SKM-1 (cell line): ENCODE data around the gene LYRM7.
A peak's percentile ranks its signal among the peaks of the same experiment; 100 is the strongest.
"Not testable (repeated sequence)": the region's sequence is repeated elsewhere in the genome, so short reads cannot be mapped to it uniquely, and the experiment has no call there.

Experiments
- DNase-seq: peaks from one replicate; lab custom pipeline; 2025; ENCODE audit not compliant: unreplicated experiment; lab: John Stamatoyannopoulos, UW

Gene LYRM7

DNA sequence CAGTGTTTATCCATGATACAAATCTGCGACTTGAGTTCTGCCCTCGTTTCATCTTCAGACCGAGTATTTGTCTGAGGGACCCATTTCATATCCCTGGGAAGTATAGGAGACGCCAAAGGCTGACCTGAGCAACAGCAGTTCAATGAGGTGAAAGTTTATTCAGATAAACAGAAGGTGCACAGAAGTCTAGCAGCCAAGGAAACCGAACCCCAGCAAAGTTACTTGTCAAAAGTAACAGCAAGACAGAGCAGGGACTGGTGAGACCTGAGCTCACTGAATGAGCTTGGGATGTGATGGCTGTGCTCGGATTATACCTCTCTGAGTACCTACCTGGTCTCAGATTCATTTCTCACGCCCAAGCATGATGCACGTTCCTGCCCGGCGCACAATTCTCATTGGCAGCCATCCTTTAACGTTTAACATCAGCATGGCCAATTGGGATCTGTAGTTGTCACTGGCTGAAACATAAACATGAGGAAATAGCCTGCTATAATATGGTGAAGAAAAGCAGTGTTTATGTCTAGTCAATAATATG lies 599 bp downstream of the LYRM7 start:
- no peak for DNase-seq

DNA sequence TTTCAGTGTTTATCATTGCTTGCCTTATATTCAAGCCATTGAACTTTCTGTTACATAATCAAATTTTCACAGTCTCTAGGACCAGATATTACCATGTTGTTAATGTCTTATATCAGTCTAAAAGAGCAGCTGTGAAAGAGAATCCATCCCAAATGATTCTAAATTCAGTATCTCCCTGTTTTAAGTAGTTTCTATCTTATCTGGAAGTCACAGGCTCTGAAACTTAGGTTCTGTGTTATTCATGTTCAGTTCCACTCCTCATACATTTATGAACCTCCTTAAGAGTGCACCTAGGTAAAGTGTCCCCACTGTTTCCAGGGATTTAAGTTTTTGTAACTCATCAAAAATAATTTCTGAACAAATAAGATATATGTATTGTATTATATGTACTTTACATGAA lies 9.7 kb downstream of the LYRM7 start:
- no peak for DNase-seq

DNA sequence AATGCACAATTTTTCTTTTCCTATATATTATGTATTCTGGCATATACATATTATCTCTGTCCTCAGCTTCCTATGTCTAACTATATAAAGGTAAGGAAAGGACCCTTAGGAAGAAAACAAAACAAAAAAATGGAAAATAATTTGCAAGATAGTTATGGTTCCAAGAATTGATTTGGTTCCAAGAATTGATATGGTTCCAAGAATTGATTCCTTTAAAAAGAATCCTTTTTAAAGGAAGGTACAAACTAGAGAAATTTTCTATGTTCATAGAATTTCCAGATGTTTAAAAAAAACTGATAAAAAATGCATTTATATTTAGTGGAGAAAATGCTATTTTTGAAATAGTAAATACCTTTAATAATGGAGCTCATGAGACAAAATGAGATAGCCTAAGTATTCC lies 12.1 kb downstream of the LYRM7 start:
- no peak for DNase-seq

DNA sequence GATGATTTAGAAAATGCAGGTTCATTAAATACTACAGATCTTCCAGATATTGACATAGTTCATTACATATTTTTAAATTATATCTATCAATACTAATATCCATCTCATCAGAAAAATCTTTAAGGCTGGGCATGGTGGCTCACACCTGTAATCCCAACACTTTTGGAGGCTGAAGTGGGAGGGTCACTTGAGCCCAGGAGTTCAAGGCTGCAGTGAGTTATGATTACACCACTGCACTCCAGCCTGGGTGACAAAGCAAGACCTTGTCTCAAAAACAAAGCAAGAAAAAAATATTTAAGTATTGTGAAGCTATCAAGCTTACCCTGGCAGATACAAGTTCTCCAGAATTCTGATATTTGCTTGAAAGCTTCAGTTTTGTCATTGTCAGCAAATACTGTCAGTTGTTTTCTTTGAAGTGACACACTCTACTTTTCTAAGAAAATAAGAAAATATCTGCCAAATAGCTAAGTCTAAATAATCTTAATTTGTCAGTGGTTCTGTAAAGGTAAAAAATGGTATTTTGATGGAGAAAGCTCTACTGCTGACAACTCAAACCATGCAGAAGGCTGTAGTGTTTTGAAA lies 14.9 kb downstream of the LYRM7 start:
- no peak for DNase-seq

DNA sequence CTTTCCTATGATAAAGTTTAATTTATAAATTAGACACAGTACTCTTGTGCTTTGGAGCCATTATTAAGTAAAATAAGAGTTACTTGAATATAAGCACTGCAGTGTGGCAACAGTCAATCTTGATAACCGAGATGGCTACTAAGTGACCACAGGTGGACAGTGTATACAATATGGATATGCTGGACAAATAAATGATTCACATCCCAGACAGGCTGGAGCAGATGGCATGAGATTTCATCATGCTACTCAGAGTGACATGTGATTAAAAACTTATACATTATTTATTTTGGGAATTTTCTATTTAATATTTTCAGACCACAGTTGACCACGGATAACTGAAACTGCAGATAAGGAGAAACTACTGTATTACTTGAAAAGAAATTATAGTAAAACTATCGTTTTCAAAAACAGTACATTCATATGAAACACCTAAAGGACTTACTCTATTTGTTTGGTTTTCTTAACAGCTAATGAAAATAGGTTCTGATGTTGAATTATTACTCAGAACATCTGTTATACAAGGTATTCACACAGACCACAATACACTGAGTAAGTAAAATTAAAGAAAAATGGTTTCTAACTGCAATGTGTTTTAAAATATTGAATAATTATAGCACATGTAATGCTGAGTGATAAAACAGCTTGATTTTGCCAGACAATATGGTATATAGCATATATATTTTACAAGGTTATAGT lies 16.0 kb downstream of the LYRM7 start:
- no peak for DNase-seq

DNA sequence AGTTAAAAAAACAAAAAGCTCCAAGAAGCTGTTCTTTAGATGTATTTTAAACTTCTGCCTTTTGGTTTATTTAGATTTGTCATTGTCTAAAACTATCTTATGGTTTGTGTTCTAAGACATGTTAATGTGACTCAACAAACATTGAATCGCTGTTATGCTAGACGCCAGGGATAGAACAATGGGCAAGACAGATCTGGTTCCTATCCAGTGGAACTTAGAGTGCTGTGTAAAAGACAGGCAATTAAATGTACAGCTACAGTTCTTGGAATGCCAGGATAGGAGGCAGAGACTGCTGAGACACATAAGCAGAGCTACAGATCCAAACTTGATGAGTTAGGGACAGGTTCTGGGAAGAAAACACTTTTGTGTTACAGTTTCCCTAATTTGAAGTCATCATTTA lies 22.4 kb downstream of the LYRM7 start:
- DNase-seq = no peak

DNA sequence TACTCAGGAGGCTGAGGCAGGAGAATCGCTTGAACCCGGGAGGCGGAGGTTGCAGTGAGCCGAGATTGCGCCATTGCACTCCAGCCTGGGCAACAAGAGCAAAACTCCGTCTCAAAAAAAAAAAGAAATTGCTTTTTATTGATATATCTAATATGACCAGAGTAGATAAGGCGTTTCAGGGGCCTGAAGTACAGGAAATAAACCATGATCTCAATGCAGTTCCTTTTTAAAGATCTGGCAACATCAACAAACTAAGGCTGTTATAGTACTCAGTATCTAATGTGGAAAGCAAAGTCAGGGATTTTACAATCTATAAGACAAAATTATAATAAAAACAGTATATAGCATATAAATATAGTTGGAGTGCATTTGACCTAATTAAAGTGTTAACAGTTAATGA lies 23.2 kb downstream of the LYRM7 start:
- not testable (repeated sequence) for DNase-seq

DNA sequence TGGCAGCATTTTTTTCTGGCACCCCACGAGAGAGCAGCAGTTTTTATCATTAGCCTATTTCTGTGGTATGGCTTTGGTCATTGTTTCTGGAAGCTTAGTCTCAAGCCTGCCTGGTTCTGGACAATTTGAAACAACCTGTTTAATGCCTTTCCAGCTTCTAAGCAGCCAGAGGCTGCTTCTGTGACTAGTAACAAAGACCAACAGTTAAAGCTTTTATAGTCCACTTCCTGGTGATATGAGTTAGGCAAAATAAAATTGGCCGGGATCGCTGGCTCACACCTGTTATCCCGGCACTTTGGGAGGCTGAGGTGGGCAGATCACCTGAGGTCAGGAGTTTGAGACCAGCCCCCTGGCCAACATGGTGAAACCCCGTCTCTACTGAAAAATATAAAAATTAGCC lies 24.0 kb downstream of the LYRM7 start:
- DNase-seq = no peak

DNA sequence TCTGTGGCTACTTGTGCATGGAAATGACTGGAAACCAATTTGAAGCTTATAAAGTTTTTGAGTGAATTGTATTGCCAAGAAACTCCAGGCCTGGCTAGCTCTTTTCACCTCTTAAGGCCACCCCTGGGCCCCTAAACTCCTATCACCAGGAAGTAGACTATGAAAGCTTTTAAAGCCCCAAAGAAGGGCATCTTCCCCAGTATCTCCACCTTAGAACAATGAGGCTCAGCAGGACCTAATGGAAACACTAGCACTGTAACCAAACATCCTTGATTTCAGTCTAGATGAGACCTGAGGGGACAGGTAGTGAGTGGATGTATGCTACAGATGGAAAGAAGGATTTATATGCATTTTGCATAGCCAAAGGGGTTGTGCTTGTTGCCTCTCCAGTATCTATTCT lies 25.0 kb downstream of the LYRM7 start:
- DNase-seq = no peak

DNA sequence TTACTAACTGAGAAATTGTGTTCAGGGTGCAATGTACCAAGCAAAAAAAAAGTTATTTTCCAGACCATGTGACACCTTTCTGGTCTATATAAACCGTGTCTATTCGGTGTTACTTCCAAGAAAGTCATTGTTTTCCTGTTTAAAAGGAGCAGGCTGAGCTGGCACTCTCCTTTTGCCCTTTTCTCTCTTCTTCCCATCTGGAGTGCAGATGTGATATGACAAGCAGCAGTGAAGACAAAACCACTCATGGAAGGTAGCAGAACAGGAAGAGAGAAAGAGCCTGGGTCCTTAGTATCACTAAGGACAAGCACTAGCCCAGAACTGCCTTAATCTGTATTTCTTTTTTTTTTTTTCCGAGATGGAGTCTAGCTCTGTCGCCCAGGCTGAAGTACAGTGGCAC lies 25.6 kb downstream of the LYRM7 start:
- no peak for DNase-seq

DNA sequence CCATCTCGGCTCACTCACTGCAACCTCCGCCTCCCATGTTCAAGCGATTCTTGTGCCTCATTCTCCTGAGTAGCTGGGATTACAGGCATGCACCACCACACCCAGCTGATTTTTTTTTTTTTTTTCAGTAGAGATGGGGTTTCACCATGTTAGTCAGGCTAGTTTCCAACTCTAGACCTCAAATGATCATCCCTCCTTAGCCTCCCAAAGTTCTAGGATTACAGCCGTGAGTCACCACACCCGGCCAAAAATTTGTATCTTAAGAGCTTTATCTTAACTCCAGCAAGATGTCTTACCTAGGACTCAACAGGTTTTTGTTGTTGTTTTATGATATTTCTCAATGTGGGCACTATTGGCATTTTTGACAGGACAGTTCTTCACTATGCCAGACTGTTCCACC lies 27.9 kb downstream of the LYRM7 start:
- no peak for DNase-seq

DNA sequence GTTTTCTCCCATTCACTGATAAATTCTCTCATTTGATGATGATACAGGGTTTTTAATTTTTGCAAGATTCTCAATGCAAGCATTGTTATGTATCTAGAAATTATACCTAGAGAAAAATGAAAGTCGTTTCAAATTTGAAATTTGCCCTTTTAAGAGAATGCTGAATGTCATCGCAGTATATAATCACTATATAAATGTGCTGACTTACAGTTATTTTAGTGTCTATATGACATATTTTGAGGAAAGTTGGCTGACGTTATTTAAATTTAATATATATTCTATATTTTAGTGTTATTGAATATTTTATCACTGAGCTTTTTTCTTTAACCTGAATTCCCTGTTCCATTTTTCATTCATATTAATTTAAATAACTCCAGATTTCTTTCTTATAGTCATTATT lies 29.8 kb downstream of the LYRM7 start:
- DNase-seq = no peak

DNA sequence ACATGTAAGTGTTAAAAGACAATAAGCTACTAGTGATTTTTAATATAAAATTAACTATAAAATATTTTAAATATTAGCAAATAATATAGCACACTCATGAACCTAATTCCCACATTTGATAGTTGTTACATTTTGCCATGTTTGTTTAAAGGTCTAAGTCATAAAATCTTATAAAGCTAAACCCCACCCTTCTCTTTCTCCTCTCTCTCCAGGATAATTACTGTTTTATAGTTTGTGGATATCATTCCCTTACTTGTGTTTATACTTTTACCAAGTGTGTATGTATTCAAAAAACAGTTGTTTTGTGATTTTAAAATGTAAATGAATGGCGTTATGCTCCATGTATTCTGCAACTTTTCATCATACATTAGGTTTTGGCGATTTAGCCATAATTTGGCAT lies 34.2 kb downstream of the LYRM7 start:
- DNase-seq = no peak

DNA sequence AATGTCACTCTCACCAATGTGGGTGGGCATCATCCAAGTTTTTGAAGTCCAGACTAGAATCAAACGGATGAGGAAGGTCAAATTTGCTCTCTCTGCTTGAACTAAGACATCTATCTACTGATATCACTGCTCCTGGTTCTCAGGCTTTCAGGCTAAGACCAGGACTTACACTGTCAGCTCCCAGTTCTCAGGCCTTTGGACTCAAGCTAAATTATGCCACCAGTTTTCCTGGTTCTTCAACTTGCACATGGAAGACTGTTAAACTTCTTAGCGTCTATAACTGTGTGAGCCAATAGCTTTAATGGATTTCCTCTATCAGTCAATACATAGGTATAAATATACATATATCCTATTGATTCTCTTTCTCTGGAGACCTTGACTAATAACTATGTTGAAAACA lies 35.3 kb downstream of the LYRM7 start:
- no peak for DNase-seq

DNA sequence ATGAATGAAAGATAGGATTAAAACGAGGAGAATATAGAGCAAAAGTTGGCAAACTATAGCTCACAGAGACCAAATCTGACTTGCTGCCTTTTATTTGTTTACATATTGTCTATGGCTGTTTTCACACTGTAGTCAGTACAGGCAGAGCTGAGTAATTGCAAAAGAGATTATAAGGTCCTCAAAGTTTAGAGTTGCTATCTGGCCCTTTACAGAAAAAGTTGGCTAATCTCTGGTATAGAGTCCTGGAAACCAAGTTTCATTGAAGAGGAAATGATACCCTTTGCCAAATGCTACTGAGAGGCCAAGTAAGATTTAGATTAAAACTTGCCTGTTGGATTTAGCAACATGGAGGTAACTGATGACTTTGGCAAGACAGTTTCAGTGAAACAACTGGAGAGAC lies 36.0 kb downstream of the LYRM7 start:
- DNase-seq = no peak

DNA sequence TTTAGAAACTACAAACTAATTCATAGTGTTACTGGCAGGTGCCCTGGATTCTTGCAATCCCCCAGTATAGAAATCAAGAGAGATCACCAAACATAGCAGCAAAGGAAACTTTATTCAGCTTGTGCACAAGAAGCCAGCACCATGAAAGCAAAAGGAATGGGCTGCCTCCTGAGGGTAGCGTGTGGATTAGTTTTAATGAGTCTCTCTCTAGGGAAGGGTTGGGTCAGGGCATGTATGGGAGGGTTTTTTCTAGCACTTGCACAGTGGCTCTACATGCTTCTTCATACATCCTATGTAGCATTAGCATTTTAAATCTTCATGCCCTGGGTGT lies 38.4 kb downstream of the LYRM7 start:
- no peak for DNase-seq

DNA sequence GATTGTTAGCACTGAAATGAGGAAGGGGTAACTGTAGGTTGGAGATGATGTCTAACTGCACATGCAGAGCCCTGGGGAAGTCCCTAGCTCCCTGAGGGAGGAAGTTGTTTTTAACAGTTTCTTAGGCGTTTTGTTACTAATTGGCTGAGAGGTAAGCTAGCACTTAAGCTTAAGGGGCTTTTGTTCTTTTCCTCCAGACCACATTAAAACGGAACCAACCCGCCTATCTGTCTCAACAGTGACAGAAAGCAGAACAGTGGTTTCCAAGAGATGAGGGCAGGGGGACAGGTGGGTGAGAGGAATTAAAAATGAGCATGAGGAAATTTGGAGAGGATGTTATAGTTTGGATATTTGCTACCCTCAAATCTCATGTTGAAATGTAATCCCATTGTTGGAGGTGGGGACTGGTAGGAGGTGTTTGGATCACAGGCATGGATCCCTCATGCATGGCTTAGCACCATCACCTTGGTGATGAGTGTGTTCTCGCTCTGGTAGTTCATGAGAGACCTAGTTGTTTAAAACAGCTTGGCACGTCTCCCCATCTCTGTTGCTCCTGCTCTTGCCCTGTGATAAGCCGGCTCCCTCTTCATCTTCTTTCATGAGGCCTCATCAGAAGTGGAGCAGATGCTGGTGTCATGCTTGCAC lies 38.9 kb downstream of the LYRM7 start:
- DNase-seq = peak; percentile 95

DNA sequence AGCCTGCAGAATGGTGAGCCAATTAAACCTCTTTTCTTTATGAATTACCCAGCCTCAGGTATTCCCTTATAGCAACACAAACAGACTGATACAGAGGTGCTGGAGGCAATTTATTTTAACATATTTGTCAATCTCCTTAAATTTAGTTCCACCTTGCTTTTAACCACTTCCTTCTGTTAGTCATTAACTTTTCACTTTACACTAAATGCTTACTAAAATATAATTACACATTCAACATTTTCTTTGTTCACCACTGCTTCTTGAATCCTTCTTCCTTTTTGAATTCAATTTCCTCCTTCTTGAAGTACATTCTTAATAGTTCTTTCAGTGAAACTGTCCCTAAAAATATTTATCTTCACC lies 39.4 kb downstream of the LYRM7 start:
- DNase-seq = no peak

DNA sequence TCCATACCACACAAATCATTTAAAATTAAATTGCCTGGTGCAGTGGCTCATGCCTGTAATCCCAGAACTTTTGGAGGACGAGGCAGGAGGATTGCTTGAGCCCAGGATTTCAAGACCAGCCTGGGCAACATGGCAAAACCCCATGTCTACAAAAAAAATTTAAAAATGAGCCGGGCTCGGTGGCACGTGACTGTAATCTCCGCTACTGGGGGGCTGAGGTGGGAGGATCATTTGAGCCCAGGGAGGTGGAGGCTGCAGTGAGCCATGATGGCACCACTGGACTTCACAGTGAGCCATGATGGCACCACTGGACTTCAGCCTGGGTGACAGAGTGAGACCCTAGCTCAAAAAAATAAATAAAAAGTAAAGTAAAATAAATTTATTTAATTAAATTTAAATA lies 40.9 kb downstream of the LYRM7 start:
- no peak for DNase-seq

DNA sequence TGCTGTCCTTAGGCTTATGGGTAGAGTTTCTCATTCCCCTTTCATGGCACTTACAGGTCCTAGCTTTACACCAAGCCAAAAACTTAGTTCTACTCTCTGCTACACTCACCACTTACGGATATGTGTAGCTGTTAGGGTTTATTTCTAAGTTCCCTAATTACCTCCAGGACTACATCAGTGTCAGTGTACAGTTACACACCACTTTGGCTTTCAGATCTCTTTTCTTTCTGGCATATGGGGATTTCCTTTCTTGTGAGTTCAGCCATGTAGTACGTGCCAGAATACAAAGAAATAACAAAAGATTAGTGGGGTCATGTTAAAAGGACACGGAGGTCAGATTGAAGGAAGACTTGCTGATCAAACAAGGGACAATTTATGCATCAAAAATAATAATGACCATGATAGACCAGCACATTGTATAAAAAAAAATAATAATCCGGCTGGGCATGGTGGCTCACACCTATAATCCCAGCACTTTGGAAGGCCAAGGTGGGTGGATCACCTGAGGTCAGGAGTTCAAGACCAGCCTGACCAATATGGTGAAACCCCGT lies 41.8 kb downstream of the LYRM7 start:
- no peak for DNase-seq

DNA sequence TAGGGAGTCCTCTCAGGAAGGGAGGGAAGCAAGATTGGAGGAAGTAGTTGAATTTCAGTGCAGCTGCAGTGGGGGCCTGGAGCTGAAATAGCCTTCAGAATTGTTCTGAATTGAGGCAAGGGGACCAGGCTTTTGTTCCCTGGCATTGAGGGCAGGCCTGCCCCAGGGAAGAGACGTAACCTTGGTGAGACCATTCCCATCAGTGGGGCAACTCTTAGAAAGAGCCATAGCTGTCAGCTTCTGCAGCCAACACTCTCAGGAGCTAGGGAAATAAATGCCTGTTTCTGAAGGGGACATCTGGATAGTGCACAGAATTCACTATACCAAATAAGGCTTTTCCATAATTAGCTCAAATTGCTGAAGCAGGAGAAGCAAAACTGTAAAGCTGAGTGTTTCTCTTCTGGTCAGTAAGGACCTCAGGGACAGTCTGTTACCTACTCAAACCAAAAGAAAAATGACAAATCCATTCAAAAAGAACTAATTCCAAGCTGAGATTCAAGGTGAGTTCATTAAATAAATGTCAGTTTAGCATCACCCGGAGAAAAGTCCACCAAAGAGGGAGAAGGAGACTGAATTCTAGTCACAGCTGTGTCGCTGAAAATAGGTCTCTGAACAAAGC lies 44.0 kb downstream of the LYRM7 start:
- DNase-seq = no peak

DNA sequence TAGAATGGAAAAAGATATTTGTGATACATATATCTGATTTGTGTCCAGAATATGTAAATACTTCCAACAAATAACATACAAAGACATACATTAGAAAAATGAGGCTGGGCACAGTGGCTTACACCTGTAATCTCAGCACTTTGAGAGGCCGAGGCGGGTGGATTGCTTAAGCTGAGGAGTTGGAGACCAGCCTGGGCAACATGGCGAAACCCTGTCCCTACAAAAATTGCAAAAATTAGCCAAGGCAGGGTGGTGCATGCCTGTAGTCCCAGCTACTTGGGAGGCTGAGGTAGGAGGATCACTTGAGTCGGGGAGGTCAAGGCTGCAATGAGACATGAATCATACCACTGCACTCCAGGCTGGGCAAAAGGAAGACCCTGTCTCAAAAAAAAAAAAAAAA lies 47.0 kb downstream of the LYRM7 start:
- no peak for DNase-seq
